Thyroid gland (tissue), 4 donors: ENCODE results near the gene PAXX.

Experiments
- CTCF ChIP-seq, 6 experiments: fragments of 200-600 bp in 3 of 6; fragments of 450-650 bp in 3 of 6; sonication (generic) in 3 of 6; IDR thresholded peaks; one replicate each; pipeline ENCODE4 v1.5.1; 2016 to 2019; ENCODE audit warnings: antibody characterized with exemption in 6 of 6, mild to moderate bottlenecking in 2 of 6, inconsistent platforms in 1 of 6, moderate library complexity in 1 of 6
- POLR2A ChIP-seq, 2 donors: fragments of 450-650 bp; IDR thresholded peaks; one replicate each; pipeline ENCODE4 v1.6.1; 2017; ENCODE audit warnings: antibody characterized with exemption in 2 of 2, mild to moderate bottlenecking in 2 of 2, moderate library complexity in 1 of 2

GRCh38 chr9:137002646-137003041, 10.4 kb downstream of the PAXX start:
- no peak for TF ChIP-seq CTCF (IDR thresholded peaks at IDR 0.05)
- TF ChIP-seq POLR2A (IDR thresholded peaks at IDR 0.05), result no peak
